Mononuclear cell (primary cell): ENCODE data around the gene CGB7. TPM values are rescaled to one million over a fixed set of nuclear protein-coding genes. Genes with fewer than 3 reads are reported as not detected.
"Not testable (repeated sequence)": the region's sequence is repeated elsewhere in the genome, so short reads cannot be mapped to it uniquely, and the experiment has no call there.

ENCODE experiments used
- H3K27me3 ChIP-seq: 2 replicates; pipeline ENCODE4 v1.6.0; 2011; ENCODE audit warnings: low read length, control low read depth; ENCODE audit not compliant: insufficient read depth
- H3K4me1 ChIP-seq: 2 replicates; pipeline ENCODE4 v1.5.1; 2011; ENCODE audit warnings: mild to moderate bottlenecking, low read length, control low read depth; ENCODE audit not compliant: insufficient read depth
- H3K4me3 ChIP-seq: 2 replicates; pipeline ENCODE4 v1.5.1; 2011; ENCODE audit warnings: mild to moderate bottlenecking, low read length, moderate library complexity
- H3K9me3 ChIP-seq: 2 replicates; pipeline ENCODE4 v1.5.1; 2011; ENCODE audit warnings: low read depth, mild to moderate bottlenecking, control low read depth, low read length
- total RNA-seq: library from RNA; depleted of rRNA; stranded (reverse); fragments of >200 nt; gene quantifications from one replicate; pipeline ENCODE4 v1.2.3, GENCODE V29; 2012

Gene CGB7
- total RNA-seq, 1 donor, result not detected

DNA sequence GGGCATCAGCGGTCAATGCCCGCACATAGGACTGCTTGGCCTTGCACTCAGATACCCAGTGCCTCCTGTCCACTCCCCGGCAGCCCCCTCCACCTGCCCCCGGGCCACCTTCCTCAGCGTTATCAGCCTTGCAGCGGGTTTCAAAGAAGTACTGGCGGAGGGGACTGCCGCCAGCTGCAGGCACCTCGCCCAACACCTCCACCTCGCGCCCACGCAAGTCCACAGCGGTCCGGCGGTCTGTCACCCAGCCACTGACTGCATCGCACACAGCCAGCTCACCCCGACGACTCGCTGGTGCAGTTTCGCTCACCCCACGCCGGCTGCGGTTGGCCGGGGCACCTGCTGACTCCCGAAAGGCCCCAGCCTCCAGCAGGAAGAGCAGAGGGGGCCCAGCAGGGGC, 3.9 kb upstream of the CGB7 start:
- H3K4me3 ChIP-seq, result no peak overlapping the region
- peaks cover 38% of the 10 kb centered on the region for H3K27me3 ChIP-seq
- peaks cover 15% of the 10 kb centered on the region for H3K4me1 ChIP-seq
- H3K9me3 ChIP-seq, result no peaks in the 10 kb centered on the region

DNA sequence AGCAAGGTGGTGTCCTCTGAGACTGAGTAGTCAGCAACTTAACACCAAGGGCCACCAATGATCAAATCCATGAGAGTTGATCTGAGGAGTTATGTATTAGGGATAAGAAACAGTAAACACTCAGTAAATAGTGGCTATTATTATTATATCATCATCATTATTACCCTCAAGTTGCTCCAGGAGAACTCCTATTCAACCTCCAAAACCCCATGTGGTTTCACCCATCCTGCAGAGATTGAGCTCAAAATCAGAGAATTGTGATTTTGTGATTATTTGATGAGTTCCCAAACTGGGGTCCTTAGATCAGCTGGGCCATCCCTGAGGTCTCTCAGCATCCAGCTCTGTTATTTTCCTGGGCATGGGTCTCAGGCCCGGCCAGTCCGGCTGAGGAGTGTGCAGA, 3.5 kb upstream of the CGB7 start:
- H3K9me3 ChIP-seq, result no peaks in the 10 kb centered on the region
- peaks cover 38% of the 10 kb centered on the region for H3K27me3 ChIP-seq
- H3K4me3 ChIP-seq, result no peak overlapping the region
- H3K4me1 ChIP-seq, result peaks cover 19% of the 10 kb centered on the region

DNA sequence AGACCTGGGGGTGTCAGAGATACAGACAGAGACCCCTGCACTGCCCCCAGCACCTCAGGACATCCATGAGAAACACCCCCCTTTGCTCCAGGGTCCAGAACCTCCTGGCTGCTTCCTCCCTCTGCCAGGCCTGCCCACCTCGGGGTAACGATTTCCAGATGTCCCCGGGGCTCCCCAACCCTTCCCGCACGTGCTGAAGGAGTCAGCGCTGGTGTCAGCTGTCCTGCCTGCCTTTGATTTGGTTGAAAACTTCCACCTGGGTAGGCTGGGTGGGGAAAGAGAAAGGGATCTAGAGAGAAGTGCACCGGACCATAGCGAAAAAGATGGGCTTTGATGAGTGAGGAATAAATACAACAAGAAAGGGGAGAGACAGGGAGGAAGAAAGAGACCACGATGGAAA, 1.5 kb upstream of the CGB7 start:
- Histone ChIP-seq H3K9me3 (no peaks in the 10 kb centered on the region), H3K4me3 (no peak overlapping the region), H3K27me3 (peaks cover 38% of the 10 kb centered on the region), H3K4me1 (peaks cover 22% of the 10 kb centered on the region)

DNA sequence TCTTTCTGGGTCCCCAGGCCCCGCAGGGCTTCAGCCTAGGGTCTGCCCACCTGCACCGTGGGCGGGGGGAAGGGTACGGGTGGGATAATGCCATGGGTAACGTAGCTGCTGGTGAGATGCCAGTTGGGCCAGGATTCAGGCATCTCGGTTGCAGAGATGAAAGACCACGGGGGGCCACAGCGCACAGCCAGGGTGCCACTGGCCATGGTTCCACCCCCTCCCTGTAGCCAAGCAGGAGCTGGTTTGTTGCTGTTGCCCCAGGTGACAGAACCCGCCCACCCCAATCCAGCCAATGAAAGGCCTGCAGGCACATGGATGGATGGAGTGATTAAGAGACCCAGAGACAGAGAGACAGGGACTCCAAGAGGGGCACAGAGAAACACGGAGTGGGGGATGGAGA, 1.0 kb upstream of the CGB7 start:
- Histone ChIP-seq H3K4me1 (peaks cover 22% of the 10 kb centered on the region), H3K4me3 (no peak overlapping the region), H3K27me3 (peaks cover 36% of the 10 kb centered on the region), H3K9me3 (no peaks in the 10 kb centered on the region)

DNA sequence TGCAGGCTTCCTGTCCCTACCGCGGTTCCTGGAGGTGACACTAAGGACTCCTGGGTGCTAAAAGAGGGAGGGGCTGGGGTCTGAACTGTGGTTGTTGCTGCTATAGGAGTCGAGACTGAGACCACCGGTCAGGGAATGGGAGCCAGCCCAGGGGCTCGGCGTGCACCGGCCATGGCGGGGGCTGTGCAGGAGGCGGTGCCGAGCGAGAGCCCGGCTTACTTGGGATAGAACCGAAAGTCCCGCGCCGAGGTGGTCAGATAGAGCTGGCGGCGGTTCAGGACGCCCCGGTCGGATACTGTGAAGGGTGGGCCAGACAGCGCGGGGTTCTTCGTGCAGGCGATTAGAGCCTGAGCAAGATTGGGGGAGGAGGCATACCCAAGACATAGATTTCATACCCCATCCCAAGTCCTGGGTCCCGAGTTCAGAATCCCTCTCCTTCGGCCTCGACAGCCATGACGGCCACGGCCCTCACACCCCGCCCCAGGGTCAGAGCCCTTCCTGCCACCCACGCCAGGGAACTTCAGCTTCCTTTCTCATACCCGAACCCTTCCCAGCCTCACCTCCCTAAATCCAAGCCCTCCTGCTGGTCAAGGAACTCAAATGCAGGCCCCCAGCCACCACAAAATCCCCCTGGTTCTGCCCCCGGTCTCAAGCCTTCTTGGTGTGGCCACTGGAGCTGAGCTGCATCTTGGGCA, 500 bp downstream of the CGB7 start:
- Histone ChIP-seq H3K27me3 (peaks cover 36% of the 10 kb centered on the region), H3K4me1 (peaks cover 22% of the 10 kb centered on the region)
- not testable (repeated sequence) for H3K9me3 ChIP-seq, H3K4me3 ChIP-seq

DNA sequence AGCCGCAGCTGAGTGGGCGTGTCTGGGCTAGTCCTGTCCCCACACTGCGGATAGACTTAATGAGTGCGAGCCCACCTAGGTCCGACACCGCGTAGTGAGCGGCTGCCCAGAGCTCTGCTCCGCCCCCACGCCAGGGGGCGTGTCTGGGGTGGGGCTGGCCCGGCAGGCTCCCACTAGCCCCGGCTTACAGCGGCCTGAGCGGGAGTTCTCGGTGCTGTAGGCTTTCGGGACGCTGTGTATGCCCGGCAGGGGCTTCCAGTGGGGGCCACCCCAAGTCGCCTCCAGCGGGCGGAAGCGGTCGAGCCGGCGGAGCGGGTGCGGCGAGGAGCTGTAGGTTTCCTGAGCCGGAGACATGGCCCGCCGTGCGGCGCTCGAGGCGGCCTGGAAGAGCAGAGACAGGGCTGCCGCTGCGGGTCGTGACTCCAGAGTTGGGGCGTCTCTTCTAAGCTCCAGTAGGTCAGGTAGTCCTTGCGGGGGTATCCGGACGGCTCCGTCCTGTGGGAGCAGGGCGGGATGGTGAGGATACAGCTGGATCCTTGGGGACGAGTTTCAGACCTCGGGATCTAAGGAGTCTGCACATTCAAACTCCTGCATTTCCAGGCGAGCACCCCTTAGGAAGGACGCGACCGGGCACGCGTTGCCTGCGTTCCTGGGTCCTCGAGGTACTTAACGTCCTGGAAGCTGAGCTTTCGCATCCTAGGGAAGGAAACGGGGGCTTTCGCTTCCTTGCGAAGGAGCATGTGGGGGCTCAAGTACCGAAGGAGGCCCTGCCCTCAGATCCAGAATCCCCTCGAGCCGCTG, 1.2 kb downstream of the CGB7 start:
- Histone ChIP-seq H3K27me3 (peaks cover 36% of the 10 kb centered on the region), H3K4me3 (peak overlapping the region; percentile 23), H3K4me1 (peaks cover 22% of the 10 kb centered on the region), H3K9me3 (no peaks in the 10 kb centered on the region)

DNA sequence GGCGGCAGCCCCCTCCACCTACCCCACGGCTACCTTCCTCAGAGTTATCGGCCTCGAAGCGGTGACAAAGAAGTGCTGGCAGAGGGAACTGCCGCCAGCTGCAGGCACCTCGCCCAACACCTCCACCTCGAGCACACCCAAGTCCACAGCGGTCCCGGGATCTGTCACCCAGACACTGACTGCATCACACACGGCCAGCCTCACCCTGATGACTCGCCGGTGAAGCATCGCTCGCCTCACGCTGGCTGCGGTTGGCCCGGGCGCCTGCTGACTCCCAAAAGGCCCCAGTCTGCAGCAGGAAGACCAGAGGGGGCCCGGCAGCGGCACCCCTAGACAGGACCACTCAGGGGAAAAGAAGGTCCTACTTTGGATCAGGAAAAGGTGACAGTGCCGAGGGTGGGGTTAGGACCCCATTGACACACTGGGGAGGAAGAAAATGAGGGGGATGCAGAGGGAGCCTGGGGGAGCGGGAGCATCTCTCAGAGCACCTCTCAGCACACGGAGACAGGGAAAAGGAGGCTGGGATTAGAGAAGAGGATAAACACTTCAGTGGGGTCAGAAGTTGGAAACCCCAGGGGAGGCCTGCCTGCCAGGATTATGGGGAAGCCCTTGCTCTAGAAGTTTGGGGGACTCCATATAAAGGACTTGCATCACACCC, 7.0 kb downstream of the CGB7 start:
- H3K9me3 ChIP-seq, H3K4me3 ChIP-seq, H3K27me3 ChIP-seq, H3K4me1 ChIP-seq: not testable (repeated sequence)

DNA sequence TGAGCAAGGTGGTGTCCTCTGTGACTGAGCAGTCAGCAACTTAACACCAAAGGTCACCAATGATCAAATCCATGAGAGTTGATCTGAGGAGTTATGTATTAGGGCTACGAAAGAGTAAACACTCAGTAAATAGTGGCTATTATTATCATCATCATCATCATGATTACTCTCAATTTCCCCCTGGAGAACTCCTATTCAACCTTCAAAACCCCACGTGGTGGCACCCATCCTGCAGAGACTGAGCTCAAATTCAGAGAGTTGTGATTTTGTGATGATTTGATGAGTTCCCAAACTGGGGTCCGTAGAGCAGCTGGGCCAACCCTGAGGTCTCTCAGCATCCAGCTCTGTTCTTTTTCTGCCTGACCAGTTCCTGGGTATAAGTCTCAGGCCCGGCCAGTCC, 7.7 kb downstream of the CGB7 start:
- not testable (repeated sequence) for H3K9me3 ChIP-seq, H3K4me3 ChIP-seq, H3K4me1 ChIP-seq, H3K27me3 ChIP-seq

DNA sequence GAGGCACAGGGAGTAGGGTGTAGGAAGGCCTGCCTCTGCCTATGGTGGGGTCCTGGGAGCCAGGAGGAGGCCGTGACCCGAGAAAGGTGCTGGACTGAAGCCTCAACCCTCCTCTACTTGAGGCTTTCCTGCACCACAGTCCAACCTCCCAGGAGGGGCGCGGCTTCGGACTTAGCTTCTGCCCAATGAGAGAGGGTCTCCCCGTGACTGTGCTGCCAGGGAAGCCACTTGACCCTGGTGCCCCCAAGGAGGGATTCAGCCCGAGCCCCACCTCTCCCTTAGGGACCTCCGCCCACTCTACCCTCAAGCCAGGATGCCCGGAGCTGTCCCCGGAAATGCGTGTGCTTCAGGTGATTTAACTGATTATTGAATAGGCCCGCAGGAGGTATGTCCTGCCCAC, 8.5 kb downstream of the CGB7 start, which contains the start of gene CGB8:
CGB8 (minus strand) TSS at position 101 of the 400 bp plus-strand sequence. CDS start 372 bp downstream, outside the sequence.
- H3K4me3 ChIP-seq, H3K4me1 ChIP-seq, H3K9me3 ChIP-seq, H3K27me3 ChIP-seq: not testable (repeated sequence)

DNA sequence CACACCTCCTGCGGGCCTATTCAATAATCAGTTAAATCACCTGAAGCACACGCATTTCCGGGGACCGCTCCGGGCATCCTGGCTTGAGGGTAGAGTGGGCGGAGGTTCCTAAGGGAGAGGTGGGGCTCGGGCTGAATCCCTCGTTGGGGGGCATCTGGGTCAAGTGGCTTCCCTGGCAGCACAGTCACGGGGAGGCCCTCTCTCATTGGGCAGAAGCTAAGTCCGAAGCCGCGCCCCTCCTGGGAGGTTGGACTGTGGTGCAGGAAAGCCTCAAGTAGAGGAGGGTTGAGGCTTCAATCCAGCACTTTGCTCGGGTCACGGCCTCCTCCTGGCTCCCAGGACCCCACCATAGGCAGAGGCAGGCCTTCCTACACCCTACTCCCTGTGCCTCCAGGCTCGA, 14.0 kb downstream of the CGB7 start, which contains the start of gene CGB5:
CGB5 (plus strand) TSS at position 301 of the 400 bp plus-strand sequence. CDS start 362 bp downstream, outside the sequence.
- H3K27me3 ChIP-seq, H3K4me3 ChIP-seq, H3K4me1 ChIP-seq, H3K9me3 ChIP-seq: not testable (repeated sequence)

DNA sequence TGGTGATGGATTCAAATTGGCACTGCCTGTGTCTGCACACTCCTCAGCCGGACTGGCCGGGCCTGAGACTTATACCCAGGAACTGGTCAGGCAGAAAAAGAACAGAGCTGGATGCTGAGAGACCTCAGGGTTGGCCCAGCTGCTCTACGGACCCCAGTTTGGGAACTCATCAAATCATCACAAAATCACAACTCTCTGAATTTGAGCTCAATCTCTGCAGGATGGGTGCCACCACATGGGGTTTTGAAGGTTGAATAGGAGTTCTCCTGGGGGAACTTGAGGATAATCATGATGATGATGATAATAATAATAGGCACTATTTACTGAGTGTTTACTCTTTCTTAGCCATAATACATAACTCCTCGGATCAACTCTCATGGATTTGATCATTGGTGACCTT, 14.9 kb downstream of the CGB7 start:
- H3K4me3 ChIP-seq, result not testable (repeated sequence)

DNA sequence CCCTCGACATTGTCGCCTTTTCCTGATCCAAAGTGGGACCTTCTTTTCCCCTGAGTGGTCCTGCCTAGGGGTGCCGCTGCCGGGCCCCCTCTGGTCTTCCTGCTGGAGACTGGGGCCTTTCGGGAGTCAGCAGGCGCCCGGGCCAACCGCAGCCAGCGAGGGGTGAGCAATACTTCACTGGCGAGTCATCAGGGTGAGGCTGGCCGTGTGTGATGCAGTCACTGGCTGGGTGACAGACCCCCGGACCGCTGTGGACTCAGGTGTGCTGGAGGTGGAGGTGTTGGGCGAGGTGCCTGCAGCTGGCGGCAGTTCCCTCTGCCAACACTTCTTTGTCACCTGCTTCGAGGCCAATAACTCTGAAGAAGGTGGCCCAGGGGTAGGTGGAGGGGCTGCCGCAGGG, 15.4 kb downstream of the CGB7 start:
- no peak overlapping the region for H3K4me3 ChIP-seq
- no peaks in the 10 kb centered on the region for H3K9me3 ChIP-seq
- H3K27me3 ChIP-seq, result no peaks in the 10 kb centered on the region
- no peaks in the 10 kb centered on the region for H3K4me1 ChIP-seq

More for the DNA sequence above, 14.9 kb downstream of the CGB7 start:
- not testable (repeated sequence) for H3K27me3 ChIP-seq, H3K4me1 ChIP-seq, H3K9me3 ChIP-seq

DNA sequence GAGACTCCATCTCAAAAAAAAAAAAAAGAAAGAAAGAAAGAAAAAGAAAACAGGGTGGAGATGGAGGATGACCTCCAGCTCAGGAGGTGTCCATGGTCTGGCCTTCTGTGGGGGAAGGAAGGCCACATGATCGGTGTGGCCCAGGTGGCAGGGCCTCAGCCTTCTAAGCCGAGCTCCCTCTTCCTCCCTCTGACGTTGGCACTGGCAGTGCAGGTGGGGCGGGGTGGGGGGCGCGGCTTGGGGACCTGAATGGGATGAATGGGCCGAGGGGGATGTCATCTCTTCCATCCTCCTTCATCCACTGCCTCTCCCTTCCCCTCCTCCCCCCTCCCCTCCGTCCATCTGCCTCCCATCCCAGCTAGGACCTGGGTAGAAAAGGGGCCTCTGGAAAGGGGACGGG, 17.8 kb downstream of the CGB7 start:
- not testable (repeated sequence) for H3K4me3 ChIP-seq, H3K27me3 ChIP-seq, H3K9me3 ChIP-seq, H3K4me1 ChIP-seq

DNA sequence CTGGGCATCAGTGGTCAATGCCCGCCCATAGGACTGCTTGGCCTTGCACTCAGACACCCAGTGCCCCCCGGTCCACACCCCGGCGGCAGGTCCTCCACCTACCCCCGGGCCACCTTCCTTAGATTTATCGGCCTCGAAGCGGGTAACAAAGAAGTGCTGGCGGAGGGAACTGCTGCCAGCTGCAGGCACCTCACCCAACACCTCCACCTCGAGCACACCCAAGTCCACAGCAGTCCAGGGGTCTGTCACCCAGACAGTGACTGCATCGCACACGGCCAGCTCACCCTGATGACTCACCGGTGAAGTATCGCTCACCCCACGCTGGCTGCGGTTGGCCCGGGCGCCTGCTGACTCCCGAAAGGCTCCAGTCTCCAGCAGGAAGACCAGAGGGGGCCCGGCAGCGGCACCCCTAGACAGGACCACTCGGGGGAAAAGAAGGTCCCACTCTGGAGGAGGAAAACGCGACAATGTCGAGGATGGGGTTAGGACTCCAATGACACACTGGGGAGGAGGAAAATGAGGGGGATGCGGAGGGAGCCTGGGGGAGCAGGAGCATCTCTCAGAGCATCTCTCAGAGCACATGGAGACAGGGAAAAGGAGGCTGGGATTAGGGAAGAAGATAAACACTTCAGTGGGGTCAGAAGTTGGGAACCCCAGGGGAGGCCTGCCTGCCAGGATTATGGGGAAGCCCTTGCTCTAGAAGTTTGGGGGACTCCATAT, 18.8 kb downstream of the CGB7 start:
- H3K27me3 ChIP-seq, H3K4me1 ChIP-seq, H3K4me3 ChIP-seq, H3K9me3 ChIP-seq: not testable (repeated sequence)

DNA sequence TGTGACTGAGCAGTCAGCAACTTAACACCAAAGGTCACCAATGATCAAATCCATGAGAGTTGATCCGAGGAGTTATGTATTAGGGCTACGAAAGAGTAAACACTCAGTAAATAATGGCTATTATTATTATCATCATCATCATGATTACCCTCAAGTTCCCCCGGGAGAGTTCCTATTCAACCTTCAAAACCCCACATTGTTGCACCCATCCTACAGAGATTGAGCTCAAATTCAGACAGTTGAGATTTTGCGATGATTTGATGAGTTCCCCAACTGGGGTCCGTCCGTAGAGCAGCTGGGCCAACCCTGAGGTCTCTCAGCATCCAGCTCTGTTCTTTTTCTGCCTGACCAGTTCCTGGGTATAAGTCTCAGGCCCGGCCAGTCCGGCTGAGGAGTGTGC, 19.4 kb downstream of the CGB7 start:
- H3K4me1 ChIP-seq, result not testable (repeated sequence)

More for the DNA sequence above, 19.4 kb downstream of the CGB7 start:
- not testable (repeated sequence) for H3K9me3 ChIP-seq, H3K27me3 ChIP-seq, H3K4me3 ChIP-seq
